ENCODE measurements around the gene CARS1. TPM values are rescaled to one million over a fixed set of nuclear protein-coding genes. Genes with fewer than 3 reads are reported as not detected.

Gene CARS1
- total and polyA plus RNA-seq, 9 donors: 12.5 to 148 (median 17.6) TPM

GRCh38 chr11:3016861-3017260 is 40.4 kb downstream of the CARS1 start:
- Histone ChIP-seq H3K4me3 (no peak overlapping the region), H3K36me3 (no peaks in the 10 kb centered on the region), H3K4me1 (ENCODE audit: insufficient read depth) (no peaks in the 10 kb centered on the region), H3K9me3 (no peaks in the 10 kb centered on the region), H3K27me3 (no peaks in the 10 kb centered on the region), H3K27ac (no peak overlapping the region)
- WGBS, 3 donors: 86 to 93% (median 90%) methylated on average over 11 of the region's 11 CpGs
- TF ChIP-seq EP300 (IDR thresholded peaks at IDR 0.05) (no peak), POLR2A (IDR thresholded peaks at IDR 0.05) (no peak)
- TF ChIP-seq, protein P1, sequence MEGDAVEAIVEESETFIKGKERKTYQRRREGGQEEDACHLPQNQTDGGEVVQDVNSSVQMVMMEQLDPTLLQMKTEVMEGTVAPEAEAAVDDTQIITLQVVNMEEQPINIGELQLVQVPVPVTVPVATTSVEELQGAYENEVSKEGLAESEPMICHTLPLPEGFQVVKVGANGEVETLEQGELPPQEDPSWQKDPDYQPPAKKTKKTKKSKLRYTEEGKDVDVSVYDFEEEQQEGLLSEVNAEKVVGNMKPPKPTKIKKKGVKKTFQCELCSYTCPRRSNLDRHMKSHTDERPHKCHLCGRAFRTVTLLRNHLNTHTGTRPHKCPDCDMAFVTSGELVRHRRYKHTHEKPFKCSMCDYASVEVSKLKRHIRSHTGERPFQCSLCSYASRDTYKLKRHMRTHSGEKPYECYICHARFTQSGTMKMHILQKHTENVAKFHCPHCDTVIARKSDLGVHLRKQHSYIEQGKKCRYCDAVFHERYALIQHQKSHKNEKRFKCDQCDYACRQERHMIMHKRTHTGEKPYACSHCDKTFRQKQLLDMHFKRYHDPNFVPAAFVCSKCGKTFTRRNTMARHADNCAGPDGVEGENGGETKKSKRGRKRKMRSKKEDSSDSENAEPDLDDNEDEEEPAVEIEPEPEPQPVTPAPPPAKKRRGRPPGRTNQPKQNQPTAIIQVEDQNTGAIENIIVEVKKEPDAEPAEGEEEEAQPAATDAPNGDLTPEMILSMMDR (IDR thresholded peaks at IDR 0.05): no peak
- no peak for DNase-seq
- intact Hi-C loops (cut with DNase I): no loop called here

- Histone ChIP-seq H3K4me1 (ENCODE audit: insufficient read depth) (no peaks in the 10 kb centered on the region), H3K36me3 (no peaks in the 10 kb centered on the region), H3K9me3 (no peaks in the 10 kb centered on the region), H3K27me3 (no peaks in the 10 kb centered on the region), H3K27ac (no peak overlapping the region), H3K4me3 (no peak overlapping the region)
- intact Hi-C loops (cut with DNase I): no loop called here
- TF ChIP-seq, protein P1 (IDR thresholded peaks at IDR 0.05): no peak
- no peak for TF ChIP-seq POLR2A (IDR thresholded peaks at IDR 0.05)
- no peak for TF ChIP-seq EP300 (IDR thresholded peaks at IDR 0.05)
- WGBS, 3 donors: 83 to 91% (median 89%) methylated on average over 10 of the region's 10 CpGs
- DNase-seq: no peak
Measured at GRCh38 chr11:3015796-3016195, 41.4 kb downstream of the CARS1 start.

DNA sequence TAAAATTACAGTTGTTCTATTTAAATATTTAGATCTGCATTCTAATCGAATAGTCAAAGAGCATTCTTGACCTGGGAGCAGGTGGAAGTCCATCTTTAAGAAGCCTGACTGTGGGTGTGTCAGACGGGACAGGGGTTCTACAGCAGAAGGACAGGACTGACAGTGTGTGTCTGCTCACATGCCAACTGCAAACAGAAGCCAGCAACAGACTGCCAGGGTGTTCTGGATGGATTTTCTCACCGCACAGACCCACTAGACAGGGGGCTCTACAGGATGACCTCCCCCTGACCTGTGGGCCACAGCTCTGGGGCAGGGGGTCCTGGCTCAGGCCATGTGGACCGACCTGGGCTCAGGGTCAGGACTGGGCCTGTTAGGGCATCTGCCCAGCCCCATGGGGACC is 42.3 kb downstream of the CARS1 start:
- no peak for DNase-seq
- TF ChIP-seq EP300 (IDR thresholded peaks at IDR 0.05) (no peak), POLR2A (IDR thresholded peaks at IDR 0.05) (no peak)
- TF ChIP-seq, protein P1 (IDR thresholded peaks at IDR 0.05): no peak
- Histone ChIP-seq H3K27me3 (no peaks in the 10 kb centered on the region), H3K4me1 (ENCODE audit: insufficient read depth) (no peaks in the 10 kb centered on the region), H3K36me3 (no peaks in the 10 kb centered on the region), H3K4me3 (no peak overlapping the region), H3K27ac (no peak overlapping the region), H3K9me3 (no peaks in the 10 kb centered on the region)
- WGBS, 3 donors: 72 to 90% (median 86%) methylated on average over 4 of the region's 4 CpGs
- intact Hi-C loops (cut with DNase I): no loop called here

DNA sequence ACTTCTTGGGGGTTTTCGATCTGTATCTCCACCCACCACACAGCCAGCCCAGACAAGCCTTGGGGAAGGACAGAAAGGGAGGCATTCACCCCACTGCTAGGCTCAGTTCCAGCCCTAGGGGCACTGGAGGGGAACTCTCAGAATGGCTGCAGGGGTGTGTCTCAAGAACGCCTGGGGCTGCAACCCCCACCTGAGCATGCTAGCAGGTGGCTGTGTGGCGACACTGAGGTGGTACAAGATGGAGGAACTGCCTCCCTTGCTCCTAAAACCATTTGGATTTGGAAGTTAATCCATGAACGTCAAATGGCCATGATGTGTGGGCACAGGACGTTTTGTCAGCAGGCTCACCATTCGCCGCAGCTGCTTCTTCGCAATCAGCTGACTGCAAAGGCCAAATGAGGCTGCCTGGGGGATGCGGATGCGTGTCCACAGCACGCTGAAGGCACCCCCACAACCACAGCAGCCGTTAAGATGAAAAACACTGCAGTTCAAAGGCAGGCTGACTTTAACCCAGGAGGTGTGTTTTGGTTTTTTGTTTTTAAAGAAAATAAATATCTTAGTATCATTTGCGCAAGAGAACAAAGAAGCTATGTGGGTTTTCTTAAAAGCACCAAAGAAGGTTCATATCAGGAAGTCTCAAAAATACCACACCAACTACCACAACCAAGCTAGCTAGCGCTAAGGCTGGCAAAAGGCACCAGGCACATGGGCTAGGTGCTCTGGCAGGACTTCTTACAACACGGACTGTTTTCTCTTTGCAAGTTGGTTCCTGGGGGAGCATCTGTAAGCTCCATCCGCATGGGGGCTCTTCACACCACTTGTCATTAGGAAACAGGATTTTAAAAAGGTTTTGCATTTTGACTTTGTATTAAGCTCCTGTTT is 42.9 kb downstream of the CARS1 start:
- no peaks in the 10 kb centered on the region for H3K36me3 ChIP-seq
- no peak for DNase-seq
- no peak overlapping the region for H3K4me3 ChIP-seq
- no peak for TF ChIP-seq POLR2A (IDR thresholded peaks at IDR 0.05)
- TF ChIP-seq EP300 (IDR thresholded peaks at IDR 0.05): no peak
- TF ChIP-seq, protein P1 (IDR thresholded peaks at IDR 0.05): no peak
- no peaks in the 10 kb centered on the region for H3K4me1 ChIP-seq (ENCODE audit: insufficient read depth)
- H3K9me3 ChIP-seq: no peaks in the 10 kb centered on the region
- no peak overlapping the region for H3K27ac ChIP-seq
- WGBS, 3 donors: 53 to 75% (median 69%) methylated on average over 16 of the region's 16 CpGs
- no peaks in the 10 kb centered on the region for H3K27me3 ChIP-seq
- intact Hi-C loops (cut with DNase I): no loop called here

All from ovary (tissue), 9 donors.